Hepatocyte (in vitro differentiated cells): ENCODE data around the gene CCNB1. TPM values are rescaled to one million over a fixed set of nuclear protein-coding genes. Genes with fewer than 3 reads are reported as not detected.
"Not testable (repeated sequence)": the region's sequence is repeated elsewhere in the genome, so short reads cannot be mapped to it uniquely, and the experiment has no call there.

Experiments
- DNase-seq: peaks from one replicate; pipeline ENCODE4 v3.0.0-alpha.2; 2016; ENCODE audit warnings: low spot score
- H2AFZ ChIP-seq: fragments of 200-600 bp; sonication (generic); 2 replicates; pipeline ENCODE4 v1.6.0; 2016; ENCODE audit warnings: antibody characterized with exemption, mild to moderate bottlenecking
- H3K27ac ChIP-seq: fragments of 200-600 bp; sonication (generic); 2 replicates; pipeline ENCODE4 v1.5.1; 2016; ENCODE audit warnings: mild to moderate bottlenecking
- H3K27me3 ChIP-seq: fragments of 200-600 bp; sonication (generic); 2 replicates; pipeline ENCODE4 v1.6.1; 2016
- H3K36me3 ChIP-seq: fragments of 200-600 bp; sonication (generic); replicated peaks from 2 replicates; pipeline ENCODE4 v1.5.1; 2016; ENCODE audit warnings: low read depth; ENCODE audit not compliant: insufficient read depth
- H3K4me1 ChIP-seq: fragments of 200-600 bp; sonication (generic); 2 replicates; pipeline ENCODE4 v1.5.1; 2016; ENCODE audit warnings: mild to moderate bottlenecking, moderate library complexity; ENCODE audit not compliant: insufficient read depth
- H3K4me2 ChIP-seq: fragments of 200-600 bp; sonication (generic); 2 replicates; pipeline ENCODE4 v1.6.0; 2016
- H3K4me3 ChIP-seq: fragments of 200-600 bp; sonication (generic); 2 replicates; pipeline ENCODE4 v1.5.1; 2016; ENCODE audit warnings: mild to moderate bottlenecking
- H3K79me2 ChIP-seq: fragments of 200-600 bp; sonication (generic); 2 replicates; pipeline ENCODE4 v1.6.0; 2017; ENCODE audit warnings: mild to moderate bottlenecking
- H3K9me2 ChIP-seq: fragments of 200-600 bp; sonication (generic); replicated peaks from 2 replicates; pipeline ENCODE4 v1.6.0; 2017; ENCODE audit warnings: mild to moderate bottlenecking; ENCODE audit not compliant: insufficient read depth
- H3K9me3 ChIP-seq: fragments of 200-600 bp; sonication (generic); 2 replicates; pipeline ENCODE4 v1.5.1; 2016; ENCODE audit warnings: low read depth, mild to moderate bottlenecking
- H4K20me1 ChIP-seq: fragments of 200-600 bp; sonication (generic); 2 replicates; pipeline ENCODE4 v1.6.0; 2016; ENCODE audit warnings: mild to moderate bottlenecking; ENCODE audit not compliant: insufficient read depth, poor library complexity, severe bottlenecking
- CTCF ChIP-seq: fragments of 200-600 bp; sonication (generic); IDR thresholded peaks from 2 replicates; pipeline ENCODE4 v1.5.1; 2016; ENCODE audit warnings: antibody characterized with exemption, mild to moderate bottlenecking; ENCODE audit not compliant: poor library complexity
- EZH2 ChIP-seq: fragments of 200-600 bp; sonication (generic); IDR thresholded peaks from 2 replicates; pipeline ENCODE4 v1.6.1; 2016; ENCODE audit warnings: antibody characterized with exemption, mild to moderate bottlenecking, borderline replicate concordance
- EZH2phosphoT487 ChIP-seq: fragments of 200-600 bp; sonication (generic); IDR thresholded peaks from one replicate; pipeline ENCODE4 v1.6.1; 2018; ENCODE audit warnings: antibody characterized with exemption, mild to moderate bottlenecking, low read depth, moderate library complexity; ENCODE audit not compliant: unreplicated experiment, severe bottlenecking
- WGBS: methylation state at CpG from one replicate; pipeline ENCODE4 v1.1.6; 2016; ENCODE audit warnings: low lambda C conversion rate; ENCODE audit errors: missing lambda C conversion rate; 5-methylcytosine and 5-hydroxymethylcytosine counted together
- polyA plus RNA-seq: library from polyadenylated mRNA; unstranded; fragments of >200 nt; fragmentation: Nextera tagmentation; extraction: Ambion mirVana; gene quantifications from 2 replicates; pipeline ENCODE4 v1.2.1, GENCODE V29; 2016
- total RNA-seq: library from RNA; depleted of rRNA; stranded (reverse); fragments of >200 nt; gene quantifications from 2 replicates; pipeline ENCODE4 v1.2.3, GENCODE V29; 2014

CCNB1 gene
- total and polyA plus RNA-seq, 2 experiments from 2014 or later: 34.3 to 39.2 TPM

- 98% methylated on average over 5 of the region's 5 CpGs for WGBS
These were observed 29.1 kb upstream of the CCNB1 start for GRCh38 chr5:69137807-69138206.

GRCh38 chr5:69138766-69139165 lies 28.2 kb upstream of the CCNB1 start:
- Histone ChIP-seq H3K4me1 (no peaks in the 10 kb centered on the region), H3K4me2 (no peak overlapping the region), H3K36me3 (no peaks in the 10 kb centered on the region), H2AFZ (no peak overlapping the region), H3K9me2 (no peaks in the 10 kb centered on the region), H3K79me2 (no peaks in the 10 kb centered on the region), H4K20me1 (no peaks in the 10 kb centered on the region), H3K27me3 (no peaks in the 10 kb centered on the region), H3K9me3 (no peaks in the 10 kb centered on the region), H3K4me3 (no peak overlapping the region), H3K27ac (no peak overlapping the region)
- TF ChIP-seq EZH2phosphoT487 (no peak), EZH2 (no peak)
- DNase-seq: no peak
- 100% methylated on average over 1 of the region's 1 CpG for WGBS

More at GRCh38 chr5:69137807-69138206, 29.1 kb upstream of the CCNB1 start:
- Histone ChIP-seq H3K4me1 (no peaks in the 10 kb centered on the region), H3K36me3 (no peaks in the 10 kb centered on the region), H3K79me2 (no peaks in the 10 kb centered on the region), H3K9me3 (no peaks in the 10 kb centered on the region), H2AFZ (no peak overlapping the region), H3K4me2 (no peak overlapping the region), H3K27me3 (no peaks in the 10 kb centered on the region), H3K9me2 (no peaks in the 10 kb centered on the region), H3K4me3 (no peak overlapping the region), H4K20me1 (no peaks in the 10 kb centered on the region), H3K27ac (no peak overlapping the region)
- TF ChIP-seq CTCF (no peak), EZH2phosphoT487 (no peak), EZH2 (no peak)
- no peak for DNase-seq

GRCh38 chr5:69140239-69140638 lies 26.7 kb upstream of the CCNB1 start:
- not testable (repeated sequence) for H3K27ac ChIP-seq, DNase-seq, H3K27me3 ChIP-seq, H3K9me2 ChIP-seq, H4K20me1 ChIP-seq, H3K36me3 ChIP-seq, H3K9me3 ChIP-seq, H3K4me2 ChIP-seq, H3K4me3 ChIP-seq, H3K4me1 ChIP-seq, H2AFZ ChIP-seq, H3K79me2 ChIP-seq
- WGBS: 94% methylated on average over 4 of the region's 4 CpGs

GRCh38 chr5:69140827-69141226 lies 26.1 kb upstream of the CCNB1 start:
- H3K4me2 ChIP-seq: no peak overlapping the region
- H3K36me3 ChIP-seq: no peaks in the 10 kb centered on the region
- H3K4me3 ChIP-seq: no peak overlapping the region
- H3K9me2 ChIP-seq: no peaks in the 10 kb centered on the region
- H3K4me1 ChIP-seq: no peaks in the 10 kb centered on the region
- no peaks in the 10 kb centered on the region for H3K79me2 ChIP-seq
- no peaks in the 10 kb centered on the region for H3K9me3 ChIP-seq
- no peak for DNase-seq
- no peak for TF ChIP-seq CTCF
- no peak for TF ChIP-seq EZH2phosphoT487
- no peak for TF ChIP-seq EZH2
- H3K27ac ChIP-seq: no peak overlapping the region
- H2AFZ ChIP-seq: no peak overlapping the region
- 86% methylated on average over 1 of the region's 1 CpG for WGBS
- no peaks in the 10 kb centered on the region for H3K27me3 ChIP-seq
- no peaks in the 10 kb centered on the region for H4K20me1 ChIP-seq

GRCh38 chr5:69148576-69148975 lies 18.4 kb upstream of the CCNB1 start:
- H3K4me2 ChIP-seq, DNase-seq, H3K36me3 ChIP-seq, H3K4me3 ChIP-seq, H3K27me3 ChIP-seq, H3K9me3 ChIP-seq, H3K9me2 ChIP-seq, H3K79me2 ChIP-seq, H3K27ac ChIP-seq, H4K20me1 ChIP-seq, H2AFZ ChIP-seq, H3K4me1 ChIP-seq: not testable (repeated sequence)
- WGBS: 93% methylated on average over 7 of the region's 7 CpGs
